ENCODE results near the gene GZF1.

The GZF1 gene

DNA sequence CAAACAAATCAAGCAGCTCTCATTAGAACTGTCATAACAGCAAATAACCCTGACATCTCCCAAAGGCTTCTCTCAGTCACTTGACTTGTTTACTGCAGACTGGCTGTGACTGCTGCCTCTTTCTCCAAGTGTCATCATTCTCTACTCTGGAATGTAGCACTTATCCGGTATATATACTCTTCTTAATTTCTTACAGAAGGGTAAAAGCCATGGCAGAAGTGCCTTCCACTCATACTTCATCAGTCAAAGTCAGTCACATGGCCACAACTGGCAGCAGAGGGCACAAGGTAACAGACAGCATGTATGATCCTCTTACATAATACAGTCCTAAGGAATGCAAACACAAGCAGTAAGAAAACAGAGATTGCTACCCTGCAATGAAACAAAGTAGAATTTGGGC is 50.0 kb downstream of the GZF1 start:
- no peak overlapping the region for H2BK5ac ChIP-seq (ENCODE audit: low read depth, low read length, poor library complexity)
- no peak overlapping the region for H4K8ac ChIP-seq (ENCODE audit: low read depth, low read length)
- H2AK5ac ChIP-seq (ENCODE audit: low read length): no peak overlapping the region
- no peak overlapping the region for H4K12ac ChIP-seq (ENCODE audit: low read depth, low read length)
- H3K27me3 ChIP-seq (ENCODE audit: insufficient read depth, low read length): no peaks in the 10 kb centered on the region
- H3K4ac ChIP-seq (ENCODE audit: low read depth, low read length): no peak overlapping the region
- H3K4me3 ChIP-seq (ENCODE audit: low read depth, low read length): no peak overlapping the region
- DNase-seq: no peak
- H4K91ac ChIP-seq (ENCODE audit: low read depth, low read length): no peak overlapping the region
- no peak overlapping the region for H2BK12ac ChIP-seq (ENCODE audit: low read length)
- H3K9me3 ChIP-seq (ENCODE audit: insufficient read depth, low read depth, low read length): no peaks in the 10 kb centered on the region
- H3K4me1 ChIP-seq (ENCODE audit: control insufficient read depth in 1 of 2, insufficient read depth in 2 of 2, low read length in 2 of 2): no peaks in the 10 kb centered on the region
- no peak overlapping the region for H3K4me2 ChIP-seq (ENCODE audit: low read length)
- H3K79me2 ChIP-seq (ENCODE audit: control insufficient read depth, insufficient read depth, low read length, poor library complexity): no peaks in the 10 kb centered on the region
- no peak overlapping the region for H3K27ac ChIP-seq (ENCODE audit: low read depth, low read length)
- H3K9ac ChIP-seq (ENCODE audit: low read length): no peak overlapping the region
- no CpG with 5 or more reads among the region's 1 CpG for WGBS (ENCODE audit: extremely low coverage, insufficient coverage, insufficient read length)
- no peak overlapping the region for H2BK120ac ChIP-seq (ENCODE audit: insufficient read depth, low read length, poor library complexity)
- H3K14ac ChIP-seq (ENCODE audit: low read length): no peak overlapping the region
- no peaks in the 10 kb centered on the region for H3K36me3 ChIP-seq (ENCODE audit: control insufficient read depth in 1 of 2, insufficient read depth in 2 of 2, low read length in 2 of 2)
- H3K18ac ChIP-seq (ENCODE audit: low read length): no peak overlapping the region
- H2AFZ ChIP-seq (ENCODE audit: insufficient read depth, low read length, poor library complexity): no peak overlapping the region
- H3K23ac ChIP-seq (ENCODE audit: low read length): no peak overlapping the region
- H3K79me1 ChIP-seq (ENCODE audit: low read length): no peaks in the 10 kb centered on the region

DNA sequence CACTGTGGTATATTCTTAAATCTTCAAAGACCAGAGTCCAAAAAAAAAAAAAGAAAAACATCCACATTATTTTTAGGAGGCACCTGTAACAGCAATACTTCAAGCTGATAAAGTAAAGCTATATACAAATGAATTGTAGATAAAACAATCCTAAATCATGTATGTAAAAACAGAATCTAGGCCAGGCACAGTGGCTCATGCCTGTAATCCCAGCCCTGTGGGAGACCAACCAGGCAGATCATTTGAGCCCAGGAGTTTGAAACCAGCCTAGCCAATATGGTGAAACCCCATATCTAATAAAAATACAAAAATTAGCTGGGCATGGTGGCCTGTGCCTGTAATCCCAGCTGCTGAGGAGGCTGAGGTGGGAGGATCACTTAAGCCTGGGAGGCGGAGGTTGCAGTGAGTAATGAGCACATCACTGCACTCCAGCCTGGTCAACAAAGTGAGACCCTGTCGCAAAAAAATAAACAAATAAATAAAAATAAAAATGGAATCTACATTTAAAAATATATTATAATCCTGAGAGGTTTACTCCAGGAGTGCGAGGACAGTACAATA is 52.0 kb downstream of the GZF1 start:
- Histone ChIP-seq H3K18ac (ENCODE audit: low read length) (no peak overlapping the region), H2BK5ac (ENCODE audit: low read depth, low read length, poor library complexity) (no peak overlapping the region), H2BK12ac (ENCODE audit: low read length) (no peak overlapping the region), H3K14ac (ENCODE audit: low read length) (no peak overlapping the region), H3K36me3 (ENCODE audit: control insufficient read depth in 1 of 2, insufficient read depth in 2 of 2, low read length in 2 of 2) (no peaks in the 10 kb centered on the region), H3K4me1 (ENCODE audit: control insufficient read depth in 1 of 2, insufficient read depth in 2 of 2, low read length in 2 of 2) (no peaks in the 10 kb centered on the region), H2AFZ (ENCODE audit: insufficient read depth, low read length, poor library complexity) (no peak overlapping the region), H3K4me2 (ENCODE audit: low read length) (no peak overlapping the region), H3K27me3 (ENCODE audit: insufficient read depth, low read length) (no peaks in the 10 kb centered on the region), H3K79me1 (ENCODE audit: low read length) (no peaks in the 10 kb centered on the region), H3K4ac (ENCODE audit: low read depth, low read length) (peak overlapping the region; percentile 27), H4K8ac (ENCODE audit: low read depth, low read length) (no peak overlapping the region), H3K79me2 (ENCODE audit: control insufficient read depth, insufficient read depth, low read length, poor library complexity) (no peaks in the 10 kb centered on the region), H3K23ac (ENCODE audit: low read length) (no peak overlapping the region), H3K27ac (ENCODE audit: low read depth, low read length) (no peak overlapping the region), H4K12ac (ENCODE audit: low read depth, low read length) (no peak overlapping the region), H4K91ac (ENCODE audit: low read depth, low read length) (no peak overlapping the region), H3K4me3 (ENCODE audit: low read depth, low read length) (no peak overlapping the region), H3K9me3 (ENCODE audit: insufficient read depth, low read depth, low read length) (no peaks in the 10 kb centered on the region), H3K9ac (ENCODE audit: low read length) (no peak overlapping the region), H2AK5ac (ENCODE audit: low read length) (no peak overlapping the region), H2BK120ac (ENCODE audit: insufficient read depth, low read length, poor library complexity) (no peak overlapping the region)
- no peak for DNase-seq
- no CpG with 5 or more reads among the region's 3 CpGs for WGBS (ENCODE audit: extremely low coverage, insufficient coverage, insufficient read length)

DNA sequence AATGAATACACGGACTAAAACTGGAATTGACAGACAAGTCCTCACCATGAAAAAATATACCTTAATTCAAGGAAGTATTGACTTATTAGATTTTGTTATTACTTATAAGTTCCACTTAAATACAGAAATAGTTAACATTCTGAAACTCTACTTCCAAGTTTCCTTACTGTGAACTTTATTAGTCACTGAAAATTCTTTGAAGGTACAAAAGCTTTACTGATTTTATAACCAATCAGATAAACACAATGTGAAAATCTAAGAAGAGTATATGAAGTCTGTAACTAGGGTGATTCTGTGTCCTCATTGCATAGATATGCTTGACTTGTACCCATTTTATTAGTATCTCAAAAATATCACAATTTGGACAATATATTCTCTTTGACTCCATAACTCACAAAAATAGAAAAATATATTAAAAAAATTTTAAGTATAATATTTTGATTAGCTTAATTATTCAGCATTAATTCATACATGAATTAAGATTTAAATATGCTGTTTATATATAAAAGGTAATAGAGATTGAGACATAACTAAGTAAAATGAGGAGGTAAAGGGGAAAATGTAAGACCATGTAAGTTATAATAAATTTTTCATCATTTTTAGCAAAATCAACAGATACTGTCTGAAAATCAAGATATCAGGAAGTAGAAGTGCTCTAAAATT is 52.7 kb downstream of the GZF1 start:
- H2BK12ac ChIP-seq (ENCODE audit: low read length): no peak overlapping the region
- no peak overlapping the region for H3K18ac ChIP-seq (ENCODE audit: low read length)
- H3K27ac ChIP-seq (ENCODE audit: low read depth, low read length): no peak overlapping the region
- no peak overlapping the region for H2BK120ac ChIP-seq (ENCODE audit: insufficient read depth, low read length, poor library complexity)
- H3K9me3 ChIP-seq (ENCODE audit: insufficient read depth, low read depth, low read length): no peaks in the 10 kb centered on the region
- H3K14ac ChIP-seq (ENCODE audit: low read length): no peak overlapping the region
- no peaks in the 10 kb centered on the region for H3K27me3 ChIP-seq (ENCODE audit: insufficient read depth, low read length)
- no peak overlapping the region for H4K8ac ChIP-seq (ENCODE audit: low read depth, low read length)
- H2BK5ac ChIP-seq (ENCODE audit: low read depth, low read length, poor library complexity): no peak overlapping the region
- H3K4me2 ChIP-seq (ENCODE audit: low read length): no peak overlapping the region
- no peak overlapping the region for H3K23ac ChIP-seq (ENCODE audit: low read length)
- no peaks in the 10 kb centered on the region for H3K4me1 ChIP-seq (ENCODE audit: control insufficient read depth in 1 of 2, insufficient read depth in 2 of 2, low read length in 2 of 2)
- no peak overlapping the region for H4K91ac ChIP-seq (ENCODE audit: low read depth, low read length)
- no peak overlapping the region for H3K4me3 ChIP-seq (ENCODE audit: low read depth, low read length)
- H4K12ac ChIP-seq (ENCODE audit: low read depth, low read length): no peak overlapping the region
- no peak overlapping the region for H3K9ac ChIP-seq (ENCODE audit: low read length)
- H2AK5ac ChIP-seq (ENCODE audit: low read length): no peak overlapping the region
- H3K79me1 ChIP-seq (ENCODE audit: low read length): no peaks in the 10 kb centered on the region
- no peaks in the 10 kb centered on the region for H3K79me2 ChIP-seq (ENCODE audit: control insufficient read depth, insufficient read depth, low read length, poor library complexity)
- DNase-seq: peak in 1 of 2 donors; percentile 57
- no peak overlapping the region for H3K4ac ChIP-seq (ENCODE audit: low read depth, low read length)
- no CpG with 5 or more reads among the region's 1 CpG for WGBS (ENCODE audit: extremely low coverage, insufficient coverage, insufficient read length)
- no peaks in the 10 kb centered on the region for H3K36me3 ChIP-seq (ENCODE audit: control insufficient read depth in 1 of 2, insufficient read depth in 2 of 2, low read length in 2 of 2)
- no peak overlapping the region for H2AFZ ChIP-seq (ENCODE audit: insufficient read depth, low read length, poor library complexity)

DNA sequence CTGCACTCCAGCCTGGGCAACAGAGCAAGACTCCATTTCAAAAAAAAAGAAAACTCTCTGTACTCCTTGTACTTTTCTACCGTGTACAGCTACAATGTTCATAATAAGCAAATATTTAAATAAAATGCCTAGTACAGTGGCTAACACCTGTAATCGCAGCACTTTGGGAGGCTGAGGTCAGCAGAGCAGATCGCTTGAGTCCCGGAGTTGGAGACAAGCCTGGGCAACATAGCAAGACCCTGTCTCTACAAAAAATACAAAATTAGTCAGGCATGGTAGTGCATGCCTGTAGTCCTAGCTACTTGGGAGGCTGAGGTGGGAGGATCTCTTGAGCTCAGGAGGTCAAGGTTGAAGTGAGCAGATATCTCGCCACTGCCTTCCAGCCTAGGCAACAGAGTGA is 53.6 kb downstream of the GZF1 start:
- no peak overlapping the region for H3K9ac ChIP-seq (ENCODE audit: low read length)
- H2BK120ac ChIP-seq (ENCODE audit: insufficient read depth, low read length, poor library complexity): no peak overlapping the region
- no peak overlapping the region for H4K91ac ChIP-seq (ENCODE audit: low read depth, low read length)
- H3K4me1 ChIP-seq (ENCODE audit: control insufficient read depth in 1 of 2, insufficient read depth in 2 of 2, low read length in 2 of 2): no peaks in the 10 kb centered on the region
- peaks cover 2% of the 10 kb centered on the region for H3K79me1 ChIP-seq (ENCODE audit: low read length)
- no CpG with 5 or more reads among the region's 5 CpGs for WGBS (ENCODE audit: extremely low coverage, insufficient coverage, insufficient read length)
- DNase-seq: no peak
- H3K4ac ChIP-seq (ENCODE audit: low read depth, low read length): no peak overlapping the region
- no peak overlapping the region for H4K8ac ChIP-seq (ENCODE audit: low read depth, low read length)
- H3K79me2 ChIP-seq (ENCODE audit: control insufficient read depth, insufficient read depth, low read length, poor library complexity): peaks cover 2% of the 10 kb centered on the region
- no peak overlapping the region for H2AFZ ChIP-seq (ENCODE audit: insufficient read depth, low read length, poor library complexity)
- H3K14ac ChIP-seq (ENCODE audit: low read length): no peak overlapping the region
- H3K4me2 ChIP-seq (ENCODE audit: low read length): no peak overlapping the region
- H4K12ac ChIP-seq (ENCODE audit: low read depth, low read length): no peak overlapping the region
- no peaks in the 10 kb centered on the region for H3K9me3 ChIP-seq (ENCODE audit: insufficient read depth, low read depth, low read length)
- H3K18ac ChIP-seq (ENCODE audit: low read length): no peak overlapping the region
- no peak overlapping the region for H2BK5ac ChIP-seq (ENCODE audit: low read depth, low read length, poor library complexity)
- H2AK5ac ChIP-seq (ENCODE audit: low read length): no peak overlapping the region
- H3K36me3 ChIP-seq (ENCODE audit: control insufficient read depth in 1 of 2, insufficient read depth in 2 of 2, low read length in 2 of 2): no peaks in the 10 kb centered on the region
- H3K27me3 ChIP-seq (ENCODE audit: insufficient read depth, low read length): no peaks in the 10 kb centered on the region
- H3K4me3 ChIP-seq (ENCODE audit: low read depth, low read length): no peak overlapping the region
- no peak overlapping the region for H3K27ac ChIP-seq (ENCODE audit: low read depth, low read length)
- H3K23ac ChIP-seq (ENCODE audit: low read length): no peak overlapping the region
- H2BK12ac ChIP-seq (ENCODE audit: low read length): no peak overlapping the region

All from trophoblast cell (in vitro differentiated cells and primary cell).